NCI-H2081 treated with DMSO at 0.1 percent for 48 hours (cell line): Measurements from ENCODE around the gene GABARAPL1.
"Not testable (repeated sequence)": the region's sequence is repeated elsewhere in the genome, so short reads cannot be mapped to it uniquely, and the experiment has no call there.

Experiments used
- DNase-seq: peaks from one replicate; lab custom pipeline; 2025; lab: John Stamatoyannopoulos, UW

The GABARAPL1 gene

GRCh38 chr12:10212739-10213131, at the start of gene GABARAPL1:
GABARAPL1 (plus strand) TSS chr12:10212877; CDS start chr12:10213130, 253 bp downstream.
- no peak for DNase-seq

GRCh38 chr12:10163084-10163483, 49.6 kb upstream of the GABARAPL1 start:
- no peak for DNase-seq

GRCh38 chr12:10165421-10165820, 47.3 kb upstream of the GABARAPL1 start:
- no peak for DNase-seq

DNA sequence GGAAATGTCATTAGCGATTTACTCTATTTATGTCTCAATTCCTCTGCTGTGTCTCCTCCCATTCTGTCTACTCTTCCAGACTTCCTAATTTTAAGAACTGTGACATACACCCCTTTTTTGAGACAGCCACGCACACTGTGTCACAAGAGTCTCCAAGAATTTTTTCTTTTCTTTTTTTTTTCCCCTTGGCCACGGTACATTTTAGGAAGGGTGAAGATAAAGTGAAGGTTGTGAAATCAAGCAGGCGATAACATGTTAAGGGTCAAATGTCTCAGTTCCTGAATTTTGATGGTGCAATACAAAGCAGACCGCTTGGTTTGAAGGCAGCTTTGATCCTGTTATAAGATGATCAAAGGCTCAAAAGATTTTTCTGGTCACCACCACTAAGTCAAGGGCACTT, 45.1 kb upstream of the GABARAPL1 start:
- no peak for DNase-seq

DNA sequence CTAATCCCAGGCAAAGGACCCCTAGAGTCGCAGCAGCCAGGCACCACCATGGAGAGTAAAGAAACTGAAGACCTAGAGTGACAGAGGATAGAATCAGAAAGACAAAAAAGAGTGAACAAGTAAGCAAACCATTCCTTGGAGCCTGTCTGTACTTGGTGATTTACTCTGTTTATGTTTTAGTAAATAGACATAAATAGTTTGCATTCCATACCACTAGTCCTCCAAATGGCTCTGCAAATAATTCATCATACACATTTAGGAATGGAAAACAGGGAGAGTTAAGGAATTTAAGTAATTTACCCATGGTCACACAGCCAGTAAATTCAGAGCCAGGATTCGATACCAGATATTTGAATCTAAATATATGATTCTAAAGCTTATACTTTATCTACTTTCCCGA, 43.6 kb upstream of the GABARAPL1 start:
- DNase-seq = no peak

- no peak for DNase-seq
Observed at GRCh38 chr12:10170216-10170615, 42.5 kb upstream of the GABARAPL1 start.

GRCh38 chr12:10171973-10172728, 40.5 kb upstream of the GABARAPL1 start, which contains the start of gene OLR1:
OLR1 (minus strand) TSS chr12:10172132; CDS start chr12:10172077, 55 bp downstream.
- no peak for DNase-seq

GRCh38 chr12:10174986-10175614, 37.6 kb upstream of the GABARAPL1 start:
- no peak for DNase-seq

- no peak for DNase-seq
Observed at GRCh38 chr12:10175846-10176636, 36.6 kb upstream of the GABARAPL1 start.

- no peak for DNase-seq
Observed at GRCh38 chr12:10178821-10179220, 33.9 kb upstream of the GABARAPL1 start, which contains the start of gene TMEM52B. TMEM52B (plus strand) TSS chr12:10179032; CDS start chr12:10179575, 543 bp downstream.

DNA sequence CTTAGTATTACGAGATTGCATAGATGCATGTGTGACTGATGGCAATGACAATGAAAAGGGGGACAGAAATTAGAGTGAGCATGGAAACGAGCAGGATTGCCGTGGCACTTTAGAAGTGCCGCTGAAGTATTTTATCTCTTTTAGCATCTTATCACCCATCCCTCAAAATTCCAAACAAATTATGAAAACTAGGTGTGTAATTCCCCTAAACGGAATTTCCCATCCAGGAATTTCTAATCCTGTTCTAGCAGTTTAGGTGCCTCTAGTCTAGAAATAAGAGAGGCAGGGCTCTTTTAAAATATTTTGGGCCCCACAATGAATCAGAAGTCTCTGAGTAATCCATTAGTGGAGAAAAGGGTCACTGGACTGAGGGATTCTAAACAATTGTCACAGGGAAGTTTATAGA, 32.9 kb upstream of the GABARAPL1 start:
- no peak for DNase-seq

GRCh38 chr12:10182354-10183049, 30.2 kb upstream of the GABARAPL1 start:
- DNase-seq = no peak

DNA sequence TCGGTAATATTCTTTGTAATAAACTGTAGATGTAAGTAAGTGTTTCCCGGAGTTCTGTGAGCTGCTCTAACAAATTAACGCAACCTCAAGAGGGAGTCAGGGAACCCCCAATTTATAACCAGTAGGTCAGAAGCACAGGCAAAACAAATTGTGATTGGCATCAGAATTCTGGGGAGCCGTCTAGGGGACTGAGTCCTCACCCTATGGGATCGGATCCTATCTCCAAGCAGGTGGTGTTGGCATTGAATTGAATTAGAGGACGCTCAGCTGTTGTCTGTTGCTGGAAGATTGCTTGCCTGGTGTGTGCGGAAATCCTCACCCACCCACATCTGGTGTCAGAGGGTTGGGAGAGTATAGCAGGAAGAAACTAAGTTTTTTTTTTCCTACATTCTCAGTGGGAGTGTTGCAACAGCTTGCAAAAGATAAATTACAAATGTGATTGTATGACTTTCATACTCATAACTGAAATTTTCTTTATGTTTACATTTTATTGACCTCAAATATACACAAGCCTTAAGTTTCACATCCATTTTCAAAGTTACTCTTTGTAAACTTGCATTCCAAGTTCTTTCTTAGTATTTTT, 28.3 kb upstream of the GABARAPL1 start:
- DNase-seq = no peak

- no peak for DNase-seq
Observed at GRCh38 chr12:10186299-10186698, 26.4 kb upstream of the GABARAPL1 start.

- DNase-seq = not testable (repeated sequence)
Observed at GRCh38 chr12:10186958-10187357, 25.7 kb upstream of the GABARAPL1 start.

DNA sequence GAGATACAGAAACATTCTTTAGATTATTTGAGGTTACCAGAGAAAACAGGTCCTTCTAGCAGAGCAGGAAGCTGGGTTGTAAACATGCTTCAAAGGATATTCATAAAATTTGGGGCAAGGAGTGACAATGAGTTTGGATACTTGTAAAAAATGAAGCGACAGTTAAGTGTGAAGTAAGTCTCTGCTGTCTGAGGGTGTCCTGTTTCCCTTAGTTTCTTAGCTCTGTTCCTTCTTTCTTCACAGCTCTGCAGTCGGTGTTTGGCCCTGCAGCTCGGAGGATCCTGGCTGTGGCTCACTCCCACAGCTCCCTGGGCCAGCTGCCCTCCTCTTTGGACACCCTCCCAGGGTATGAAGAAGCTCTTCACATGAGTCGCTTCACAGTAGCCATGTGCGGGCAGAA, 23.0 kb upstream of the GABARAPL1 start:
- no peak for DNase-seq

DNA sequence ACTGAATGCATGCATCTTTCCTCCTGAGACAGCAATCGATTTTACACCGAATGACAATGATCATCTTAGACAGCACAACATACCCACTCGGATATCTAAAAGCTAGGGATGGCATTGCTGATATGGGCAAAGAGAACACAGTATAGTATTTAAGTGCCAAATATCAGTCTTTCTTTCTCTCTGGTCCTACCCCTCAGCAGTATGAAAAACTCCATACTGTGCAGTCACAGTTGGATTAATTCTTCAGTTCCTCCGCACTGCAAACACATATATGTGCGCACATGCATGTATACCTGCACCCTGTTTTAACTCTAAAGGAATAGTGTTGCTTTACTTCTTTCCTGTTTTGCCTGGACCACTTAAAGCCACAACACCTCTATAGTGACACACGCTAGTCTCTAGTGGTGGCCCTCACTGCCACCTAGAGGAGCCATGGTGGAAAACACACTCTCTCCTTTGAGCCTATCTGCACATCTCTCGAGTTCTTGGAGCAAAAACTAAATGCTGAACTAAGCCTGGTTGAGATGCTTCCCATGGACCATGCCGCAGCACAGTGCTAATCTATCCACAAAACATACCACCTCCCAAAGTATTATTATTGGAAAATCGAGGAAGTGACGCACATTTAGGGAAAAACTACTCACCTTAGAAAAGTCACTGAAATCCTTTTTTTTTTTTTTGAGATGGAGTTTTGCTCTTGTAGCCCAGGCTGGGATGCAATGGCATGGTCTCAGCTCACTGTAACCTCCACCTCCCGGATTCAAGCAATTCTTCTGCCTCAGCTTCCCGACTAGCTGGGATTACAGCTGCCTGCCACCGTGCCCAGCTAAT, 21.9 kb upstream of the GABARAPL1 start:
- DNase-seq = no peak

- no peak for DNase-seq
Observed at GRCh38 chr12:10191865-10192264, 20.8 kb upstream of the GABARAPL1 start.

GRCh38 chr12:10194160-10194670, 18.5 kb upstream of the GABARAPL1 start:
- DNase-seq = no peak

DNA sequence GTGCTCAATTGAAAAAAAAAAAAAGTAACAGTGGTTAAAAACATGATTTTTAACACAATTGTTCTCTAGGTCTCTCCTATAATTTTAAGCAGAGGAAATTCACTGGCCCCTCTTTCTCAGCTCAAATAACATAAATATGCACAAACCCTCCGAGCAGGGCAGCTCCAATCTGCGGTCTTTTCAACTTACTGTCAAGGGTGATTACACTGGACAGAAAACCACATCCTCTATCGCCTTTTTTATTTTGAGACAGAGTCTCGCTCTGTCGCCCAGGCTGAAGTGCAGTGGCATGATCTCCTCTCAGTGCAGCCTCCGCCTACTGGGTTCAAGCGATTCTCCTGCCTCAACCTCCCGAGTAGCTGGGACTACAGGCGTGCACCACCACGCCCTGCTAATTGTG, 16.5 kb upstream of the GABARAPL1 start:
- DNase-seq = no peak
